Thyroid gland (tissue), 4 donors: ENCODE measurements around the gene RFX1. TPM values are rescaled to one million over a fixed set of nuclear protein-coding genes. Genes with fewer than 3 reads are reported as not detected.

Experiments used
- total RNA-seq, 4 donors: library from RNA; depleted of rRNA; stranded (reverse); fragments of >200 nt; gene quantifications; one replicate each; pipeline ENCODE4 v1.2.3, GENCODE V29; 2016

RFX1 gene
- total RNA-seq, 4 donors from 2014 or later = 4.8 to 9.1 (median 9.1) TPM

Other genes with a start within 250 kb of the RFX1 start
- gene MRI1, start 241.8 kb downstream of the RFX1 start, total RNA-seq = 10 to 100 TPM; 53.0 to 90.4 (median 70.6) TPM
- 100 to 1,000 TPM in 2 of 4 donors, 10 to 100 TPM in 2; 50.2 to 191 (median 139) TPM for gene C19orf53, start 231.9 kb downstream of the RFX1 start, total RNA-seq
- gene ZSWIM4, start 210.9 kb downstream of the RFX1 start, total RNA-seq = 10 to 100 TPM in 1 of 4 donors, 1 to 10 TPM in 3; 6.9 to 15.6 (median 8.9) TPM
- not detected for gene NANOS3, start 129.2 kb downstream of the RFX1 start, total RNA-seq
- gene BRME1, start 100.2 kb downstream of the RFX1 start, total RNA-seq = 1 to 10 TPM in 3 of 4 donors, under 1 TPM in 1; 0.34 to 1.7 (median 1.0) TPM
- gene CC2D1A, start 100.1 kb downstream of the RFX1 start, total RNA-seq = 10 to 100 TPM; 29.3 to 36.4 (median 31.3) TPM
- 1 to 10 TPM in 1 of 4 donors, under 1 TPM in 2, not detected in 1; 0.40 to 1.4 (median 0.63) TPM for gene PODNL1, start 67.9 kb downstream of the RFX1 start, total RNA-seq
- 10 to 100 TPM in 3 of 4 donors, 1 to 10 TPM in 1; 9.5 to 19.6 (median 11.6) TPM for gene DCAF15, start 53.8 kb downstream of the RFX1 start, total RNA-seq
- gene RLN3, start 21.8 kb upstream of the RFX1 start, total RNA-seq = not detected
- gene IL27RA, start 25.4 kb upstream of the RFX1 start, total RNA-seq = 1 to 10 TPM; 1.9 to 4.9 (median 3.4) TPM
- gene PALM3, start 55.8 kb upstream of the RFX1 start, total RNA-seq = 1 to 10 TPM; 4.8 to 9.6 (median 6.8) TPM
- gene MISP3, start 66.5 kb upstream of the RFX1 start, total RNA-seq = 1 to 10 TPM; 7.9 to 9.9 (median 9.1) TPM
- gene C19orf67, start 79.5 kb upstream of the RFX1 start, total RNA-seq = not detected
- 10 to 100 TPM; 15.2 to 27.3 (median 22.7) TPM for gene SAMD1, start 84.4 kb upstream of the RFX1 start, total RNA-seq
- 10 to 100 TPM; 33.2 to 69.4 (median 55.5) TPM for gene PRKACA, start 111.4 kb upstream of the RFX1 start, total RNA-seq
- gene ASF1B, start 130.3 kb upstream of the RFX1 start, total RNA-seq = 1 to 10 TPM in 2 of 4 donors, under 1 TPM in 2; 0.54 to 2.6 (median 0.95) TPM
- 10 to 100 TPM; 18.5 to 56.3 (median 46.2) TPM for gene ADGRL1, start 199.8 kb upstream of the RFX1 start, total RNA-seq